Measurements from ENCODE around the gene RBFOX1. TPM values are rescaled to one million over a fixed set of nuclear protein-coding genes. Genes with fewer than 3 reads are reported as not detected.

Gene RBFOX1
- total RNA-seq, 4 donors from 2014 or later, result not detected

DNA sequence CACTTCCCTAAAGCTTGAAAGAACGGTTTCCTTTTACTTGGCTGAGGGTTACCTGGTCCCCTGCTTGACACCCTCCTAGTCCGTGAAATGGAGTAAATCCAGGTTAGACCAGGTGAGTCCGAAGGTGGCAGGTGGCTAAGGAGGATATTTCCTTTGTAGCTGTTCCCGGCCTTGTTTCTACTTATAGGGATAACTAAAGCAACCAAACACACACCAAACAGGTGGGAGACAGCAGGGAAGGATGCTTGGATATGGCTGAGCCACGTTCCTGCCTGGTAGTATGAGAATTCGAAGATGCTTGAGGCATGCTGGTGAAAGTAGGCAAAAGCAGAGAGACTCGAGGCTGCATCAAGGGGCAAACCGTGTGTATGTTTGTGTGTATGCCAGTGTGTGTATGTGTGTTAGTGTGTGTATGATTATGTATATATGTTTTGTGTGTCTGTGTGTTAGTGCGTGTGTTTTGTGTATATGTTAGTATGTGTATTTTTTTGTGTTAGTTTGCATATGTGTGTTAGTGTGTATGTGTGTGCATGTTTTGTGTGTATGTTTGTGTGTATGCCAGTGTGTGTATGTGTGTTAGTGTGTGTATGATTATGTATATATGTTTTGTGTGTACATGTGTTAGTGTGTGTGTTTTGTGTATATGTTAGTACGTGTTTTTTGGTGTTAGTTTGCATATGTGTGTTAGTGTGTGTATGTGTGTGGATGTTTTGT lies 28.9 kb downstream of the RBFOX1 start:
- H3K9me3 ChIP-seq, result no peaks in the 10 kb centered on the region
- WGBS, result 81% methylated on average over 10 of the region's 10 CpGs
- H3K4me3 ChIP-seq, result no peak overlapping the region
- no peak for DNase-seq (ENCODE audit: extremely low spot score)
- TF ChIP-seq POLR2AphosphoS5 (IDR thresholded peaks at IDR 0.05), result no peak
- no peak for TF ChIP-seq POLR2A (IDR thresholded peaks at IDR 0.05; ENCODE audit: low read depth)
- TF ChIP-seq, protein P1, sequence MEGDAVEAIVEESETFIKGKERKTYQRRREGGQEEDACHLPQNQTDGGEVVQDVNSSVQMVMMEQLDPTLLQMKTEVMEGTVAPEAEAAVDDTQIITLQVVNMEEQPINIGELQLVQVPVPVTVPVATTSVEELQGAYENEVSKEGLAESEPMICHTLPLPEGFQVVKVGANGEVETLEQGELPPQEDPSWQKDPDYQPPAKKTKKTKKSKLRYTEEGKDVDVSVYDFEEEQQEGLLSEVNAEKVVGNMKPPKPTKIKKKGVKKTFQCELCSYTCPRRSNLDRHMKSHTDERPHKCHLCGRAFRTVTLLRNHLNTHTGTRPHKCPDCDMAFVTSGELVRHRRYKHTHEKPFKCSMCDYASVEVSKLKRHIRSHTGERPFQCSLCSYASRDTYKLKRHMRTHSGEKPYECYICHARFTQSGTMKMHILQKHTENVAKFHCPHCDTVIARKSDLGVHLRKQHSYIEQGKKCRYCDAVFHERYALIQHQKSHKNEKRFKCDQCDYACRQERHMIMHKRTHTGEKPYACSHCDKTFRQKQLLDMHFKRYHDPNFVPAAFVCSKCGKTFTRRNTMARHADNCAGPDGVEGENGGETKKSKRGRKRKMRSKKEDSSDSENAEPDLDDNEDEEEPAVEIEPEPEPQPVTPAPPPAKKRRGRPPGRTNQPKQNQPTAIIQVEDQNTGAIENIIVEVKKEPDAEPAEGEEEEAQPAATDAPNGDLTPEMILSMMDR (IDR thresholded peaks at IDR 0.05), result no peak
- TF ChIP-seq EP300 (IDR thresholded peaks at IDR 0.05), result no peak
- no peaks in the 10 kb centered on the region for H3K27me3 ChIP-seq
- peaks cover 11 to 19% (median 11%) of the 10 kb centered on the region in 4 donors for H3K4me1 ChIP-seq
- no peaks in the 10 kb centered on the region for H3K36me3 ChIP-seq
- intact Hi-C loops (cut with DNase I), result no loop called here
- no peak overlapping the region for H3K27ac ChIP-seq (replicated peaks in 1 of 4)

GRCh38 chr16:7362231-7362630 lies 29.6 kb downstream of the RBFOX1 start:
- H3K27ac ChIP-seq (replicated peaks in 1 of 4), result no peak overlapping the region
- H3K4me3 ChIP-seq, result no peak overlapping the region
- no peaks in the 10 kb centered on the region for H3K36me3 ChIP-seq
- no peak for DNase-seq (ENCODE audit: extremely low spot score)
- 92% methylated on average over 6 of the region's 6 CpGs for WGBS
- H3K9me3 ChIP-seq, result no peaks in the 10 kb centered on the region
- H3K4me1 ChIP-seq, result peaks cover 11 to 19% (median 11%) of the 10 kb centered on the region in 4 donors
- TF ChIP-seq EP300 (IDR thresholded peaks at IDR 0.05), result no peak
- TF ChIP-seq, protein P1 (IDR thresholded peaks at IDR 0.05), result no peak
- TF ChIP-seq POLR2A (IDR thresholded peaks at IDR 0.05; ENCODE audit: low read depth), result no peak
- no peak for TF ChIP-seq POLR2AphosphoS5 (IDR thresholded peaks at IDR 0.05)
- H3K27me3 ChIP-seq, result no peaks in the 10 kb centered on the region
- intact Hi-C loops (cut with DNase I), result no loop called here

DNA sequence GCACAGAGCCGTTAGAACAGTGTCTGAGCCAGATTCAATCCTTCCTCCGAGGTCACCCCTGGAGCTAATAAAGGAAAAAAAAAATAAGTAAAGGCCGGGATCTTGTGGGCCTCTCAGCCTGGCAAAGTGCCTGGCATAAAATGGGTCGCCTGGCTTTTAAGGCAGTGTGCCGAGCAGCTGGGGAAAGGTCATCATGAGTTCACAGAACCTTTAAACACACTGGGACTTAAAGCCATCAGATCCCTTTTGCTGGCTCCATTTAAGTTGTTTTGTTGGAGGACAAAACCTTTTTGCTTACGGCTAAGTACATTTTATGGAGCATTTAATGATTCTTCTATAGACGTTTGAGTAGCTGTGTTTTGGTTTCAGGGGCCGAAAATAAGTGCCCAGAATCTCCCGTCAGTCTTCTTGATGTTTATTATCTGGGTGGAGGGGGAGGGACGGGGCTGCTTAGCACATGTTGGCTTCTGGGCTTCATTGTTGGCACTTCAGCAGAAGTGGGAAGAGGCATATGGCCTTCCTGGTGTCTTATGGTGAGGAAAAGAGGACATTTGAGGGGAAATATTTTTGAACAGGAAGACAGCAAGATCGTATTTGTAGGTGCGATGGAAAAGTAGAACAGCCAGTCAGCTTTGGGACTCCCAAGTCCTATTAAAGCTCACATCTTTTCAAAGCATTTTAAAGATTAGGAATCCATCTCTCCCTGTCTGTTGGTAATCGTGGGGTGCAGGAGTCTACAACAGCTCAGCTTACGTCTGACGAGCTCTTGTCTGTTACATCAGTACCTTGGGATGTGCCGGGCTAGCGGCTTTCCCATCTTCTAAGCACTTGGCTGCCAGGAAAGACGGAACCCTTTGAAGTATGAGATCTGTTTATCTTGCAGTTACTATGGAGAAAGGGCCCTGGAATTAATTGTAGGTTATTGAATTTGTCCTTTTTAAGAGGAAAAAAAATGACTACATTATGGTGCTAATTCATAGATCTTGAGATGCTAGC lies 31.1 kb downstream of the RBFOX1 start:
- DNase-seq (ENCODE audit: extremely low spot score), result no peak
- TF ChIP-seq POLR2A (IDR thresholded peaks at IDR 0.05; ENCODE audit: low read depth) (no peak), POLR2AphosphoS5 (IDR thresholded peaks at IDR 0.05) (no peak), EP300 (IDR thresholded peaks at IDR 0.05) (no peak)
- TF ChIP-seq, protein P1 (IDR thresholded peaks at IDR 0.05), result no peak
- H3K27me3 ChIP-seq, result no peaks in the 10 kb centered on the region
- intact Hi-C loops (cut with DNase I), result no loop called here
- no peak overlapping the region for H3K4me3 ChIP-seq
- WGBS, result 20% methylated on average over 18 of the region's 18 CpGs
- peaks cover 11 to 19% (median 11%) of the 10 kb centered on the region in 4 donors for H3K4me1 ChIP-seq
- H3K27ac ChIP-seq (replicated peaks in 1 of 4), result no peak overlapping the region
- no peaks in the 10 kb centered on the region for H3K36me3 ChIP-seq
- H3K9me3 ChIP-seq, result no peaks in the 10 kb centered on the region

DNA sequence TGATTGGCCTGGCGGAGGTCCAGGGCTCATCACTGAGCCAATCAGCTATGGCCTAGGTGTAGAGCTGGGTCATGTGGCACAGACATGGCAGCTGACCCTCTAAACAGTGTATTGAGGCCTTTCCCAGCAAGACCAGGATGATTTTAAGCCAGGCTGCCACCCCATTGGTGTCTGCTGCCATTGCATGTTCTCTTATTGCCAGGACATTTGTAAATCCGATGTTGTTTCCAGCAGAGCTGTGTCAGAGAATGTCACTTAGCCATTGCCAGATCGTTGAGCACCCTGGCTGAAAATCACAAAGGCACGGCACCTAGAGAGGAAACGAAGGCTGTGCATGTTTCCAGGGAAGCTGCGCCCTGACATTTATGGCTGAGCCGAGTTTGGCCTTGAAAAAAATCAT lies 33.4 kb downstream of the RBFOX1 start:
- H3K4me1 ChIP-seq, result peaks cover 11 to 15% (median 11%) of the 10 kb centered on the region in 4 donors
- TF ChIP-seq POLR2A (IDR thresholded peaks at IDR 0.05; ENCODE audit: low read depth) (no peak), EP300 (IDR thresholded peaks at IDR 0.05) (no peak), POLR2AphosphoS5 (IDR thresholded peaks at IDR 0.05) (no peak)
- TF ChIP-seq, protein P1 (IDR thresholded peaks at IDR 0.05), result no peak
- no peak overlapping the region for H3K27ac ChIP-seq (replicated peaks in 1 of 4)
- no peak overlapping the region for H3K4me3 ChIP-seq
- intact Hi-C loops (cut with DNase I), result no loop called here
- no peaks in the 10 kb centered on the region for H3K9me3 ChIP-seq
- no peak for DNase-seq (ENCODE audit: extremely low spot score)
- WGBS, result 95% methylated on average over 5 of the region's 7 CpGs
- H3K36me3 ChIP-seq, result no peaks in the 10 kb centered on the region
- H3K27me3 ChIP-seq, result no peaks in the 10 kb centered on the region
